HCT116 (cell line): ENCODE measurements around the gene RBM19. TPM values are rescaled to one million over a fixed set of nuclear protein-coding genes. Genes with fewer than 3 reads are reported as not detected.

ENCODE experiments used
- ATAC-seq: fragments of 200-7000 bp; cut with Tn5 transposase; 2 replicates; pipeline ENCODE4 v1.9.1; 2020; ENCODE audit warnings: mild to moderate bottlenecking, moderate library complexity
- BruUV-seq: library from RNA; stranded (reverse); fragments of 400-500 nt; replicated peaks from 2 replicates; lab custom pipeline; 2021; lab: Mats Ljungman, UMichigan
- CTCF ChIA-PET: fragments of 300-600 bp; sonication (Branson Sonifier 250); formaldehyde crosslinking; loops from one replicate; lab custom pipeline; 2021; ENCODE audit warnings: antibody characterized with exemption; lab: Charles Lee
- POLR2A ChIA-PET: fragments of 300-600, 350-600 bp; sonication (Branson Sonifier 250); formaldehyde crosslinking; loops from one replicate; lab custom pipeline; 2021; ENCODE audit warnings: antibody characterized with exemption; lab: Charles Lee
- RAD21 ChIA-PET, 2 experiments: fragments of 300-600 bp; sonication (Branson Sonifier 250); formaldehyde crosslinking; loops; one replicate each; lab custom pipeline; 2023; ENCODE audit warnings: low total read pairs in 2 of 2; ENCODE audit not compliant: uncharacterized antibody in 2 of 2, unreplicated experiment in 2 of 2, low non-redundant PET in 1 of 2; lab: Charles Lee
- DNase-seq: peaks from one replicate; pipeline ENCODE4 v3.0.0-alpha.2; 2010; ENCODE audit warnings: low read depth, low spot score
- H2AFZ ChIP-seq: fragments of 200-600 bp; shearing (Covaris generic), sonication (generic); 2 replicates; pipeline ENCODE4 v1.6.1; 2017; ENCODE audit warnings: low read depth, mixed run types, mixed read lengths, antibody characterized with exemption, low read length; ENCODE audit not compliant: poor library complexity, severe bottlenecking
- H3K27ac ChIP-seq: 2 replicates; pipeline ENCODE4 v1.5.1; 2012; ENCODE audit warnings: low read depth, low read length
- H3K27me3 ChIP-seq: fragments of 200-600 bp; sonication (generic); 2 replicates; pipeline ENCODE4 v1.6.1; 2016; ENCODE audit warnings: mixed run types, low read length, mixed read lengths; ENCODE audit not compliant: insufficient read depth
- H3K36me3 ChIP-seq, 2 experiments: fragments of 200-500 bp in 1 of 2; fragments of 200-600 bp in 1 of 2; sonication (Bioruptor generic) in 1 of 2; sonication (generic) in 1 of 2; 2 replicates each; pipeline versions ENCODE4 v1.5.1 to v1.6.1; 2014 to 2016; ENCODE audit warnings: low read length in 2 of 2, inconsistent platforms in 1 of 2, mixed read lengths in 1 of 2, mixed run types in 1 of 2; ENCODE audit not compliant: insufficient read depth in 2 of 2, control insufficient read depth in 1 of 2
- H3K4me1 ChIP-seq, 2 experiments: fragments of 200-600 bp in 1 of 2; sonication (generic) in 1 of 2; 2 replicates each; pipeline versions ENCODE4 v1.5.1 to v1.6.1; 2012 to 2017; ENCODE audit warnings: low read length in 2 of 2, inconsistent platforms in 1 of 2, mild to moderate bottlenecking in 1 of 2, mixed read lengths in 1 of 2, mixed run types in 1 of 2, moderate library complexity in 1 of 2; ENCODE audit not compliant: insufficient read depth in 2 of 2, control insufficient read depth in 1 of 2
- H3K4me2 ChIP-seq: fragments of 200-600 bp; sonication (generic); 2 replicates; pipeline ENCODE4 v1.6.1; 2017; ENCODE audit warnings: mixed run types, low read length, mixed read lengths
- H3K4me3 ChIP-seq, 2 experiments: fragments of 200-600 bp in 1 of 2; sonication (generic) in 1 of 2; replicated peaks in 1 of 2; 2 replicates each; pipeline ENCODE4 v1.5.1; 2011 to 2016; ENCODE audit warnings: low read length in 2 of 2, control low read depth in 1 of 2, low read depth in 1 of 2, mild to moderate bottlenecking in 1 of 2, mixed read lengths in 1 of 2, mixed run types in 1 of 2
- H3K79me2 ChIP-seq: fragments of 200-600 bp; sonication (generic); 2 replicates; pipeline ENCODE4 v1.6.1; 2017; ENCODE audit warnings: mild to moderate bottlenecking, mixed run types, low read length, moderate library complexity, mixed read lengths; ENCODE audit not compliant: insufficient read depth
- H3K9ac ChIP-seq: fragments of 200-600 bp; sonication (generic); 2 replicates; pipeline ENCODE4 v1.6.1; 2016; ENCODE audit warnings: low read length, mixed read lengths
- H3K9me2 ChIP-seq: fragments of 200-600 bp; sonication (generic), shearing (Covaris generic); 2 replicates; pipeline ENCODE4 v1.6.1; 2017; ENCODE audit warnings: mixed run types, mild to moderate bottlenecking, moderate library complexity; ENCODE audit not compliant: insufficient read depth
- H3K9me3 ChIP-seq, 2 experiments: fragments of 200-500 bp in 1 of 2; fragments of 200-600 bp in 1 of 2; sonication (Bioruptor generic) in 1 of 2; sonication (generic) in 1 of 2; 2 replicates each; pipeline ENCODE4 v1.6.1; 2014 to 2017; ENCODE audit warnings: low read length in 2 of 2, mixed read lengths in 2 of 2, inconsistent platforms in 1 of 2, low read depth in 1 of 2, mild to moderate bottlenecking in 1 of 2, mixed run types in 1 of 2, moderate library complexity in 1 of 2; ENCODE audit not compliant: control insufficient read depth in 1 of 2, insufficient read depth in 1 of 2
- H4K20me1 ChIP-seq: fragments of 200-600 bp; sonication (generic), shearing (Covaris generic); 2 replicates; pipeline ENCODE4 v1.6.1; 2017; ENCODE audit warnings: mixed run types, mild to moderate bottlenecking, moderate library complexity; ENCODE audit not compliant: insufficient read depth
- CTCF ChIP-seq, 3 experiments: fragments of 200-600 bp in 1 of 3; sonication (generic) in 1 of 3; IDR thresholded peaks in 2 of 3; conservative IDR thresholded peaks in 1 of 3; 2 replicates each; pipeline ENCODE4 v1.5.1; 2012 to 2017; ENCODE audit warnings: low read depth in 2 of 3, low read length in 2 of 3, antibody characterized with exemption in 1 of 3, borderline replicate concordance in 1 of 3, control low read depth in 1 of 3, mild to moderate bottlenecking in 1 of 3, mixed read lengths in 1 of 3, mixed run types in 1 of 3, moderate library complexity in 1 of 3; ENCODE audit not compliant: insufficient read depth in 1 of 3
- ELF1 ChIP-seq: IDR thresholded peaks from 2 replicates; pipeline ENCODE4 v1.6.1; 2012; ENCODE audit warnings: low read depth, borderline replicate concordance
- FOSL1 ChIP-seq: IDR thresholded peaks from 2 replicates; pipeline ENCODE4 v1.6.1; 2012; ENCODE audit warnings: low read depth
- POLR2AphosphoS5 ChIP-seq: IDR thresholded peaks from 2 replicates; pipeline ENCODE4 v1.6.1; 2011; ENCODE audit warnings: mild to moderate bottlenecking, low read depth, low read length, moderate library complexity
- RAD21 ChIP-seq: IDR thresholded peaks from 2 replicates; pipeline ENCODE4 v1.6.1; 2012; ENCODE audit warnings: low read depth, mild to moderate bottlenecking
- REST ChIP-seq: IDR thresholded peaks from 2 replicates; pipeline ENCODE4 v1.6.1; 2012; ENCODE audit warnings: low read depth
- TCF7L2 ChIP-seq: IDR thresholded peaks from 2 replicates; pipeline ENCODE4 v1.7.0; 2011; ENCODE audit warnings: borderline replicate concordance, inconsistent platforms; ENCODE audit not compliant: insufficient read depth, insufficient read length; ENCODE audit errors: extremely low read depth
- ZFX ChIP-seq: fragments of 450-650 bp; IDR thresholded peaks from 2 replicates; pipeline ENCODE4 v1.6.1; 2017
- intact Hi-C: fragments of 100-400 bp; cut with micrococcal nuclease; formaldehyde crosslinking; loops from 2 replicates; pipeline ENCODE4 v1.10.0; 2022
- total RNA-seq: library from RNA; stranded (reverse); gene quantifications from one replicate; pipeline ENCODE4 v1.2.1, GENCODE V29; 2021; ENCODE audit not compliant: unreplicated experiment

Gene RBM19
- total RNA-seq, 1 experiment from 2014 or later: 30.7 TPM

- POLR2A ChIA-PET: no interaction called here
- H4K20me1 ChIP-seq: no peaks in the 10 kb centered on the region
- H3K9me3 ChIP-seq: no peaks in the 10 kb centered on the region
- H3K36me3 ChIP-seq: no peaks in the 10 kb centered on the region
- no peak overlapping the region for H3K9ac ChIP-seq
- DNase-seq: no peak
- intact Hi-C loops: no loop called here
- H3K4me2 ChIP-seq: no peak overlapping the region
- ATAC-seq: no peak
- BruUV-seq: no TSS peak
- H3K27ac ChIP-seq: no peak overlapping the region
- H2AFZ ChIP-seq: no peak overlapping the region
- no peak for TF ChIP-seq TCF7L2
- no peak for TF ChIP-seq ELF1
- TF ChIP-seq POLR2AphosphoS5: no peak
- no peak for TF ChIP-seq CTCF (IDR thresholded peaks at IDR 0.05 in 2 of 3, conservative IDR thresholded peaks at IDR 0.05 in 1 of 3; ENCODE audit: borderline replicate concordance in 1 of 3, insufficient read depth in 1 of 3, low read depth in 2 of 3, low read length in 2 of 3)
- TF ChIP-seq FOSL1: no peak
- no peak for TF ChIP-seq REST
- no peak for TF ChIP-seq RAD21
- TF ChIP-seq ZFX: no peak
- CTCF ChIA-PET: no interaction called here
- H3K4me3 ChIP-seq: no peak overlapping the region
- RAD21 ChIA-PET: no interaction called here
- H3K4me1 ChIP-seq: peaks cover 4 to 12% of the 10 kb centered on the region in 2 experiments
- H3K9me2 ChIP-seq: no peaks in the 10 kb centered on the region
- no peaks in the 10 kb centered on the region for H3K79me2 ChIP-seq
- H3K27me3 ChIP-seq: no peaks in the 10 kb centered on the region
Measured at GRCh38 chr12:113896841-113897240, 69.3 kb downstream of the RBM19 start.
